Measurements from ENCODE around the gene PDE1A. TPM values are rescaled to one million over a fixed set of nuclear protein-coding genes. Genes with fewer than 3 reads are reported as not detected.

PDE1A gene
- total RNA-seq, 1 experiment from 2014 or later: not detected

- Histone ChIP-seq H3K27me3 (ENCODE audit: low read length) (no peaks in the 10 kb centered on the region), H3F3A (ENCODE audit: low read length, unreplicated experiment) (no peaks in the 10 kb centered on the region), H3K9me3 (ENCODE audit: low read length) (no peaks in the 10 kb centered on the region), H3K4me2 (ENCODE audit: low read length) (no peak overlapping the region), H3K36me3 (ENCODE audit: low read depth, low read length) (no peaks in the 10 kb centered on the region), H3K4me3 (ENCODE audit: low read length) (no peak overlapping the region), H2AFZ (ENCODE audit: low read length) (no peak overlapping the region), H4K20me1 (ENCODE audit: low read length) (no peaks in the 10 kb centered on the region), H3K4me1 (ENCODE audit: insufficient read depth, low read length) (peaks cover 14% of the 10 kb centered on the region), H3K9ac (ENCODE audit: low read length) (no peak overlapping the region), H3K79me2 (ENCODE audit: low read length) (no peaks in the 10 kb centered on the region), H3K9me2 (replicated peaks; ENCODE audit: low read length) (no peaks in the 10 kb centered on the region), H3K27ac (ENCODE audit: low read length) (no peak overlapping the region)
- DNase-seq (no peak), ATAC-seq (no peak)
- intact Hi-C loops (cut with micrococcal nuclease): no loop called here
- ChIA-PET POLR2A (ENCODE audit: unreplicated experiment) (no interaction called here), CTCF (no interaction called here)
- BruUV-seq (replicated peaks): no TSS peak
- TF ChIP-seq, protein P1, sequence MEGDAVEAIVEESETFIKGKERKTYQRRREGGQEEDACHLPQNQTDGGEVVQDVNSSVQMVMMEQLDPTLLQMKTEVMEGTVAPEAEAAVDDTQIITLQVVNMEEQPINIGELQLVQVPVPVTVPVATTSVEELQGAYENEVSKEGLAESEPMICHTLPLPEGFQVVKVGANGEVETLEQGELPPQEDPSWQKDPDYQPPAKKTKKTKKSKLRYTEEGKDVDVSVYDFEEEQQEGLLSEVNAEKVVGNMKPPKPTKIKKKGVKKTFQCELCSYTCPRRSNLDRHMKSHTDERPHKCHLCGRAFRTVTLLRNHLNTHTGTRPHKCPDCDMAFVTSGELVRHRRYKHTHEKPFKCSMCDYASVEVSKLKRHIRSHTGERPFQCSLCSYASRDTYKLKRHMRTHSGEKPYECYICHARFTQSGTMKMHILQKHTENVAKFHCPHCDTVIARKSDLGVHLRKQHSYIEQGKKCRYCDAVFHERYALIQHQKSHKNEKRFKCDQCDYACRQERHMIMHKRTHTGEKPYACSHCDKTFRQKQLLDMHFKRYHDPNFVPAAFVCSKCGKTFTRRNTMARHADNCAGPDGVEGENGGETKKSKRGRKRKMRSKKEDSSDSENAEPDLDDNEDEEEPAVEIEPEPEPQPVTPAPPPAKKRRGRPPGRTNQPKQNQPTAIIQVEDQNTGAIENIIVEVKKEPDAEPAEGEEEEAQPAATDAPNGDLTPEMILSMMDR (conservative IDR thresholded peaks at IDR 0.05; ENCODE audit: low read depth, low read length): no peak
- TF ChIP-seq EZH2 (IDR thresholded peaks at IDR 0.05; ENCODE audit: low read length, unreplicated experiment) (no peak), EZH2phosphoT487 (IDR thresholded peaks at IDR 0.05; ENCODE audit: borderline replicate concordance, low read length) (no peak)
Measured at GRCh38 chr2:182368996-182369395, 57.8 kb downstream of the PDE1A start.

GRCh38 chr2:182368446-182368845 is 58.4 kb downstream of the PDE1A start:
- CTCF ChIA-PET: no interaction called here
- Histone ChIP-seq H3K27me3 (ENCODE audit: low read length) (no peaks in the 10 kb centered on the region), H3K4me1 (ENCODE audit: insufficient read depth, low read length) (peaks cover 14% of the 10 kb centered on the region), H3F3A (ENCODE audit: low read length, unreplicated experiment) (no peaks in the 10 kb centered on the region), H3K4me3 (ENCODE audit: low read length) (no peak overlapping the region), H3K79me2 (ENCODE audit: low read length) (no peaks in the 10 kb centered on the region), H3K9me3 (ENCODE audit: low read length) (no peaks in the 10 kb centered on the region), H4K20me1 (ENCODE audit: low read length) (no peaks in the 10 kb centered on the region), H3K4me2 (ENCODE audit: low read length) (no peak overlapping the region), H3K9ac (ENCODE audit: low read length) (no peak overlapping the region), H3K36me3 (ENCODE audit: low read depth, low read length) (no peaks in the 10 kb centered on the region), H3K27ac (ENCODE audit: low read length) (no peak overlapping the region), H2AFZ (ENCODE audit: low read length) (no peak overlapping the region), H3K9me2 (replicated peaks; ENCODE audit: low read length) (no peaks in the 10 kb centered on the region)
- BruUV-seq (replicated peaks): no TSS peak
- ATAC-seq: no peak; the same call in 1 of the 2 replicates
- DNase-seq: no peak
- TF ChIP-seq, protein P1 (conservative IDR thresholded peaks at IDR 0.05; ENCODE audit: low read depth, low read length): no peak
- no peak for TF ChIP-seq EZH2 (IDR thresholded peaks at IDR 0.05; ENCODE audit: low read length, unreplicated experiment)
- no peak for TF ChIP-seq EZH2phosphoT487 (IDR thresholded peaks at IDR 0.05; ENCODE audit: borderline replicate concordance, low read length)
- POLR2A ChIA-PET (ENCODE audit: unreplicated experiment): no interaction called here
- intact Hi-C loops (cut with micrococcal nuclease): no loop called here

DNA sequence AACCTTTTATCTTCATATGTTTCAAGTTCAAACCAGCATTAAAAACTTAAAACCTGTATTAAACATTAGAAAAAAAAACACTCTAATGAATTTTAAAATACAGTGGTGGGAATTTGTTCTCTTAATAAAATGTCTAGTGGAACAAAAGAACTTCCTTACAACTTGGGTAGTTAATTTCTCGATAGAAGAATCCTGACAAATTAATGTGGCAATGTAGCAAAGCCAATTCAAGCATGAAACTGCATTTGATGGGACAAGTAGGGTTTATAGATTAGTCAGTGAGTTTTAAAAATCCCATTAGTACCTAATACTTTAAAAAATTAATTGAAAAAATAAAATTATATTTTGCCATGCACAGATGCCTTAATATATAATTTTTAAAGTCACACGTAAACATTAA is 59.4 kb downstream of the PDE1A start:
- DNase-seq (no peak), ATAC-seq (no peak)
- H3K4me1 ChIP-seq (ENCODE audit: insufficient read depth, low read length): peaks cover 5% of the 10 kb centered on the region
- H3K27me3 ChIP-seq (ENCODE audit: low read length): no peaks in the 10 kb centered on the region
- no peaks in the 10 kb centered on the region for H3K36me3 ChIP-seq (ENCODE audit: low read depth, low read length)
- H3K27ac ChIP-seq (ENCODE audit: low read length): no peak overlapping the region
- TF ChIP-seq, protein P1 (conservative IDR thresholded peaks at IDR 0.05; ENCODE audit: low read depth, low read length): no peak
- TF ChIP-seq EZH2 (IDR thresholded peaks at IDR 0.05; ENCODE audit: low read length, unreplicated experiment): no peak
- no peak for TF ChIP-seq EZH2phosphoT487 (IDR thresholded peaks at IDR 0.05; ENCODE audit: borderline replicate concordance, low read length)
- no peaks in the 10 kb centered on the region for H3K9me3 ChIP-seq (ENCODE audit: low read length)
- no peaks in the 10 kb centered on the region for H3K79me2 ChIP-seq (ENCODE audit: low read length)
- no peak overlapping the region for H3K4me3 ChIP-seq (ENCODE audit: low read length)
- POLR2A ChIA-PET (ENCODE audit: unreplicated experiment): no interaction called here
- BruUV-seq (replicated peaks): no TSS peak
- no peak overlapping the region for H3K4me2 ChIP-seq (ENCODE audit: low read length)
- H2AFZ ChIP-seq (ENCODE audit: low read length): no peak overlapping the region
- H3F3A ChIP-seq (ENCODE audit: low read length, unreplicated experiment): no peaks in the 10 kb centered on the region
- H3K9me2 ChIP-seq (replicated peaks; ENCODE audit: low read length): no peaks in the 10 kb centered on the region
- CTCF ChIA-PET: no interaction called here
- no peaks in the 10 kb centered on the region for H4K20me1 ChIP-seq (ENCODE audit: low read length)
- no peak overlapping the region for H3K9ac ChIP-seq (ENCODE audit: low read length)
- intact Hi-C loops (cut with micrococcal nuclease): no loop called here

Data from PC-3 (cell line).